ENCODE measurements around the gene DDHD1.
"Not testable (repeated sequence)": the region's sequence is repeated elsewhere in the genome, so short reads cannot be mapped to it uniquely, and the experiment has no call there.

DDHD1 gene

GRCh38 chr14:53109105-53110041 lies 43.8 kb downstream of the DDHD1 start:
- no peak overlapping the region for H3K4me3 ChIP-seq (ENCODE audit: low read length)
- no peaks in the 10 kb centered on the region for H3K27me3 ChIP-seq (ENCODE audit: control insufficient read depth, insufficient read depth, low read length)
- H3K27ac ChIP-seq (ENCODE audit: low read length), result no peak overlapping the region
- WGBS (ENCODE audit: insufficient coverage, insufficient read length), result no CpG with 5 or more reads among the region's 5 CpGs
- H3K4me1 ChIP-seq (ENCODE audit: control insufficient read depth, insufficient read depth, low read length), result no peaks in the 10 kb centered on the region
- no peaks in the 10 kb centered on the region for H3K36me3 ChIP-seq (ENCODE audit: control insufficient read depth, insufficient read depth, low read length)
- H3K9me3 ChIP-seq (ENCODE audit: control insufficient read depth, insufficient read depth, low read length), result no peaks in the 10 kb centered on the region
- DNase-seq (ENCODE audit: low read depth, low spot score), result no peak

- H3K27me3 ChIP-seq (ENCODE audit: control insufficient read depth, insufficient read depth, low read length), result no peaks in the 10 kb centered on the region
- no peak overlapping the region for H3K4me3 ChIP-seq (ENCODE audit: low read length)
- H3K4me1 ChIP-seq (ENCODE audit: control insufficient read depth, insufficient read depth, low read length), result no peaks in the 10 kb centered on the region
- H3K27ac ChIP-seq (ENCODE audit: low read length), result no peak overlapping the region
- no CpG with 5 or more reads among the region's 10 CpGs for WGBS (ENCODE audit: insufficient coverage, insufficient read length)
- no peaks in the 10 kb centered on the region for H3K9me3 ChIP-seq (ENCODE audit: control insufficient read depth, insufficient read depth, low read length)
- DNase-seq (ENCODE audit: low read depth, low spot score), result no peak
- no peaks in the 10 kb centered on the region for H3K36me3 ChIP-seq (ENCODE audit: control insufficient read depth, insufficient read depth, low read length)
These were observed 44.6 kb downstream of the DDHD1 start for GRCh38 chr14:53108292-53109104.

GRCh38 chr14:53106768-53107167 lies 46.4 kb downstream of the DDHD1 start:
- no peaks in the 10 kb centered on the region for H3K9me3 ChIP-seq (ENCODE audit: control insufficient read depth, insufficient read depth, low read length)
- no peak overlapping the region for H3K27ac ChIP-seq (ENCODE audit: low read length)
- no peaks in the 10 kb centered on the region for H3K4me1 ChIP-seq (ENCODE audit: control insufficient read depth, insufficient read depth, low read length)
- H3K36me3 ChIP-seq (ENCODE audit: control insufficient read depth, insufficient read depth, low read length), result no peaks in the 10 kb centered on the region
- no CpG with 5 or more reads among the region's 1 CpG for WGBS (ENCODE audit: insufficient coverage, insufficient read length)
- no peaks in the 10 kb centered on the region for H3K27me3 ChIP-seq (ENCODE audit: control insufficient read depth, insufficient read depth, low read length)
- DNase-seq (ENCODE audit: low read depth, low spot score), result no peak
- no peak overlapping the region for H3K4me3 ChIP-seq (ENCODE audit: low read length)

- no peak for DNase-seq (ENCODE audit: low read depth, low spot score)
- Histone ChIP-seq H3K27me3 (ENCODE audit: control insufficient read depth, insufficient read depth, low read length) (no peaks in the 10 kb centered on the region), H3K4me1 (ENCODE audit: control insufficient read depth, insufficient read depth, low read length) (no peaks in the 10 kb centered on the region), H3K9me3 (ENCODE audit: control insufficient read depth, insufficient read depth, low read length) (no peaks in the 10 kb centered on the region), H3K27ac (ENCODE audit: low read length) (no peak overlapping the region), H3K36me3 (ENCODE audit: control insufficient read depth, insufficient read depth, low read length) (no peaks in the 10 kb centered on the region), H3K4me3 (ENCODE audit: low read length) (no peak overlapping the region)
- WGBS (ENCODE audit: insufficient coverage, insufficient read length), result no CpG with 5 or more reads among the region's 5 CpGs
These were observed 49.3 kb downstream of the DDHD1 start for GRCh38 chr14:53103636-53104340.

GRCh38 chr14:53093206-53093605 lies 59.9 kb downstream of the DDHD1 start:
- Histone ChIP-seq H3K4me1 (ENCODE audit: control insufficient read depth, insufficient read depth, low read length) (no peaks in the 10 kb centered on the region), H3K9me3 (ENCODE audit: control insufficient read depth, insufficient read depth, low read length) (no peaks in the 10 kb centered on the region), H3K27ac (ENCODE audit: low read length) (no peak overlapping the region), H3K4me3 (ENCODE audit: low read length) (no peak overlapping the region), H3K36me3 (ENCODE audit: control insufficient read depth, insufficient read depth, low read length) (no peaks in the 10 kb centered on the region), H3K27me3 (ENCODE audit: control insufficient read depth, insufficient read depth, low read length) (no peaks in the 10 kb centered on the region)
- WGBS (ENCODE audit: insufficient coverage, insufficient read length), result no CpG with 5 or more reads among the region's 1 CpG
- DNase-seq (ENCODE audit: low read depth, low spot score), result no peak

- Histone ChIP-seq H3K9me3 (ENCODE audit: control insufficient read depth, insufficient read depth, low read length) (no peaks in the 10 kb centered on the region), H3K27ac (ENCODE audit: low read length) (no peak overlapping the region), H3K27me3 (ENCODE audit: control insufficient read depth, insufficient read depth, low read length) (no peaks in the 10 kb centered on the region), H3K4me1 (ENCODE audit: control insufficient read depth, insufficient read depth, low read length) (no peaks in the 10 kb centered on the region), H3K4me3 (ENCODE audit: low read length) (no peak overlapping the region), H3K36me3 (ENCODE audit: control insufficient read depth, insufficient read depth, low read length) (no peaks in the 10 kb centered on the region)
- no CpG with 5 or more reads among the region's 2 CpGs for WGBS (ENCODE audit: insufficient coverage, insufficient read length)
- DNase-seq (ENCODE audit: low read depth, low spot score), result no peak
These were observed 62.3 kb downstream of the DDHD1 start for GRCh38 chr14:53090853-53091252.

- not testable (repeated sequence) for H3K4me1 ChIP-seq (ENCODE audit: control insufficient read depth, insufficient read depth, low read length); H3K27ac ChIP-seq (ENCODE audit: low read length); DNase-seq (ENCODE audit: low read depth, low spot score); H3K9me3 ChIP-seq (ENCODE audit: control insufficient read depth, insufficient read depth, low read length); H3K27me3 ChIP-seq (ENCODE audit: control insufficient read depth, insufficient read depth, low read length); H3K36me3 ChIP-seq (ENCODE audit: control insufficient read depth, insufficient read depth, low read length); H3K4me3 ChIP-seq (ENCODE audit: low read length)
- WGBS (ENCODE audit: insufficient coverage, insufficient read length), result no CpG with 5 or more reads among the region's 7 CpGs
These were observed 68.2 kb downstream of the DDHD1 start for GRCh38 chr14:53084954-53085353.

- no CpG with 5 or more reads among the region's 1 CpG for WGBS (ENCODE audit: insufficient coverage, insufficient read length)
- no peak for DNase-seq (ENCODE audit: low read depth, low spot score)
- Histone ChIP-seq H3K27ac (ENCODE audit: low read length) (no peak overlapping the region), H3K27me3 (ENCODE audit: control insufficient read depth, insufficient read depth, low read length) (no peaks in the 10 kb centered on the region), H3K36me3 (ENCODE audit: control insufficient read depth, insufficient read depth, low read length) (no peaks in the 10 kb centered on the region), H3K4me1 (ENCODE audit: control insufficient read depth, insufficient read depth, low read length) (no peaks in the 10 kb centered on the region; the same call in 1 of the 2 replicates), H3K9me3 (ENCODE audit: control insufficient read depth, insufficient read depth, low read length) (no peaks in the 10 kb centered on the region), H3K4me3 (ENCODE audit: low read length) (no peak overlapping the region)
These were observed 88.6 kb downstream of the DDHD1 start for GRCh38 chr14:53064475-53064874.

GRCh38 chr14:53062856-53063255 lies 90.3 kb downstream of the DDHD1 start:
- Histone ChIP-seq H3K27ac (ENCODE audit: low read length) (no peak overlapping the region), H3K27me3 (ENCODE audit: control insufficient read depth, insufficient read depth, low read length) (no peaks in the 10 kb centered on the region), H3K36me3 (ENCODE audit: control insufficient read depth, insufficient read depth, low read length) (no peaks in the 10 kb centered on the region), H3K4me1 (ENCODE audit: control insufficient read depth, insufficient read depth, low read length) (no peaks in the 10 kb centered on the region; the same call in 1 of the 2 replicates), H3K4me3 (ENCODE audit: low read length) (no peak overlapping the region), H3K9me3 (ENCODE audit: control insufficient read depth, insufficient read depth, low read length) (no peaks in the 10 kb centered on the region)
- no CpG with 5 or more reads among the region's 8 CpGs for WGBS (ENCODE audit: insufficient coverage, insufficient read length)
- DNase-seq (ENCODE audit: low read depth, low spot score), result no peak

GRCh38 chr14:53060046-53060445 lies 93.1 kb downstream of the DDHD1 start:
- Histone ChIP-seq H3K4me1 (ENCODE audit: control insufficient read depth, insufficient read depth, low read length) (no peaks in the 10 kb centered on the region; the same call in 1 of the 2 replicates), H3K27ac (ENCODE audit: low read length) (no peak overlapping the region), H3K27me3 (ENCODE audit: control insufficient read depth, insufficient read depth, low read length) (no peaks in the 10 kb centered on the region), H3K4me3 (ENCODE audit: low read length) (no peak overlapping the region), H3K36me3 (ENCODE audit: control insufficient read depth, insufficient read depth, low read length) (no peaks in the 10 kb centered on the region), H3K9me3 (ENCODE audit: control insufficient read depth, insufficient read depth, low read length) (no peaks in the 10 kb centered on the region)
- WGBS (ENCODE audit: insufficient coverage, insufficient read length), result no CpG with 5 or more reads among the region's 1 CpG
- no peak for DNase-seq (ENCODE audit: low read depth, low spot score)

All from iPS DF 6.9 (cell line).